Activated CD4-positive, alpha-beta T cell treated with anti-CD3 and anti-CD28 coated beads for 1 hour (primary cell): Measurements from ENCODE around the gene POLR1H.

Experiments used
- DNase-seq: peaks from one replicate; pipeline ENCODE4 v3.0.0-alpha.2; 2020

Gene POLR1H

GRCh38 chr6:30062471-30063178 is 1.6 kb downstream of the POLR1H start:
- no peak for DNase-seq

- no peak for DNase-seq
Observed at GRCh38 chr6:30063315-30063714, 2.2 kb downstream of the POLR1H start.

GRCh38 chr6:30066082-30066481 is 5.0 kb downstream of the POLR1H start:
- DNase-seq = no peak

- peak; percentile 98 for DNase-seq
Observed at GRCh38 chr6:30066577-30067459, 5.8 kb downstream of the POLR1H start, which contains the start of gene PPP1R11. TSS of gene PPP1R11 (plus strand) at chr6:30067198. CDS start at chr6:30067411, 213 bp downstream.

GRCh38 chr6:30067460-30068139 is 6.5 kb downstream of the POLR1H start:
- DNase-seq = no peak

- DNase-seq = no peak
Observed at GRCh38 chr6:30071081-30071818, 10.2 kb downstream of the POLR1H start.

- DNase-seq = no peak
Observed at GRCh38 chr6:30071858-30072257, 10.8 kb downstream of the POLR1H start.

GRCh38 chr6:30073489-30074235 is 12.6 kb downstream of the POLR1H start:
- no peak for DNase-seq

- no peak for DNase-seq
Observed at GRCh38 chr6:30074331-30075093, 13.4 kb downstream of the POLR1H start.

GRCh38 chr6:30075094-30075789 is 14.2 kb downstream of the POLR1H start, which contains the start of gene RNF39:
TSS of gene RNF39 (minus strand) at chr6:30075769. CDS start at chr6:30075585, 184 bp downstream.
- no peak for DNase-seq

GRCh38 chr6:30075790-30076732 is 15.0 kb downstream of the POLR1H start:
- DNase-seq = no peak

- DNase-seq = no peak
Observed at GRCh38 chr6:30077218-30077617, 16.2 kb downstream of the POLR1H start.

GRCh38 chr6:30087876-30088275 is 26.8 kb downstream of the POLR1H start:
- DNase-seq = no peak

GRCh38 chr6:30091577-30092381 is 30.7 kb downstream of the POLR1H start:
- DNase-seq = no peak

- no peak for DNase-seq
Observed at GRCh38 chr6:30092852-30093543, 31.9 kb downstream of the POLR1H start.

GRCh38 chr6:30093951-30094661 is 33.0 kb downstream of the POLR1H start:
- DNase-seq = no peak

GRCh38 chr6:30096829-30097228 is 35.8 kb downstream of the POLR1H start:
- no peak for DNase-seq
